Renal cortex interstitium (tissue), 11 donors: ENCODE measurements around the gene NEXN. TPM values are rescaled to one million over a fixed set of nuclear protein-coding genes. Genes with fewer than 3 reads are reported as not detected.
"Not testable (repeated sequence)": the region's sequence is repeated elsewhere in the genome, so short reads cannot be mapped to it uniquely, and the experiment has no call there.

ENCODE experiments used
- DNase-seq, 11 donors: peaks; one replicate each; pipeline ENCODE4 v3.0.0-alpha.2; 2013; ENCODE audit warnings: low read depth in 9 of 11, low spot score in 4 of 11; ENCODE audit errors: extremely low read depth in 1 of 11
- polyA plus RNA-seq, 3 donors: library from polyadenylated mRNA; unstranded; fragments of 120-200 nt; gene quantifications; one replicate each; pipeline ENCODE4 v1.2.1, GENCODE V29; 2013; ENCODE audit not compliant: insufficient read length in 3 of 3

Gene NEXN
- polyA plus RNA-seq, 3 donors = 10.8 to 13.6 (median 13.3) TPM

GRCh38 chr1:77891200-77891599, 2.8 kb downstream of the NEXN start:
- no peak for DNase-seq

- DNase-seq = no peak
Measured at GRCh38 chr1:77899647-77900320, 11.4 kb downstream of the NEXN start.

GRCh38 chr1:77900687-77901293, 12.4 kb downstream of the NEXN start:
- peak in 8 of 11 donors; percentile 4 to 35 (median 22) for DNase-seq

GRCh38 chr1:77905603-77906002, 17.2 kb downstream of the NEXN start:
- no peak for DNase-seq

GRCh38 chr1:77906019-77906545, 17.7 kb downstream of the NEXN start:
- DNase-seq = no peak

GRCh38 chr1:77906624-77907023, 18.2 kb downstream of the NEXN start:
- no peak for DNase-seq

GRCh38 chr1:77910116-77910515, 21.7 kb downstream of the NEXN start:
- no peak for DNase-seq

- not testable (repeated sequence) for DNase-seq
Measured at GRCh38 chr1:77918918-77919317, 30.5 kb downstream of the NEXN start.

GRCh38 chr1:77925518-77925917, 37.1 kb downstream of the NEXN start:
- peak in 1 of 11 donors; percentile 36 for DNase-seq

- no peak for DNase-seq
Measured at GRCh38 chr1:77925956-77926355, 37.5 kb downstream of the NEXN start.

- no peak for DNase-seq
Measured at GRCh38 chr1:77926561-77927357, 38.3 kb downstream of the NEXN start.

GRCh38 chr1:77927414-77927813, 39.0 kb downstream of the NEXN start:
- no peak for DNase-seq

- no peak for DNase-seq
Measured at GRCh38 chr1:77929806-77930205, 41.4 kb downstream of the NEXN start.

- no peak for DNase-seq
Measured at GRCh38 chr1:77938651-77939050, 50.2 kb downstream of the NEXN start.

GRCh38 chr1:77940921-77941570, 52.6 kb downstream of the NEXN start:
- no peak for DNase-seq

- DNase-seq = no peak
Measured at GRCh38 chr1:77942400-77943140, 54.1 kb downstream of the NEXN start.

GRCh38 chr1:77945345-77945744, 56.9 kb downstream of the NEXN start:
- DNase-seq = no peak

GRCh38 chr1:77948841-77949424, 60.5 kb downstream of the NEXN start:
- no peak for DNase-seq
